ENCODE measurements around the gene RAB21.
"Not testable (repeated sequence)": the region's sequence is repeated elsewhere in the genome, so short reads cannot be mapped to it uniquely, and the experiment has no call there.

Gene RAB21

GRCh38 chr12:71795901-71796300, 41.2 kb downstream of the RAB21 start:
- DNase-seq = no peak

GRCh38 chr12:71797531-71797930, 42.9 kb downstream of the RAB21 start:
- no peaks in the 10 kb centered on the region for H3K9me3 Mint-ChIP-seq
- no peaks in the 10 kb centered on the region for H3K4me1 Mint-ChIP-seq
- peaks cover 4% of the 10 kb centered on the region for H3K27me3 Mint-ChIP-seq
- CTCF ChIA-PET = no interaction called here
- H3K4me3 Mint-ChIP-seq = no peak overlapping the region
- H3K27ac Mint-ChIP-seq = no peak overlapping the region
- DNase-seq = no peak
- H3K36me3 Mint-ChIP-seq = no peaks in the 10 kb centered on the region

More at GRCh38 chr12:71795901-71796300, 41.2 kb downstream of the RAB21 start:
- Mint-ChIP-seq H3K36me3 (no peaks in the 10 kb centered on the region), H3K4me3 (no peak overlapping the region), H3K27me3 (peaks cover 3% of the 10 kb centered on the region), H3K27ac (no peak overlapping the region), H3K9me3 (no peaks in the 10 kb centered on the region), H3K4me1 (no peaks in the 10 kb centered on the region)
- CTCF ChIA-PET = interaction anchor here (0.8 kb wide), 1 partner anchor 1810 kb away, joined by 4 read pairs; no protein-coding TSS in a partner anchor

- Mint-ChIP-seq H3K4me3 (no peak overlapping the region), H3K27me3 (peaks cover 6% of the 10 kb centered on the region), H3K9me3 (no peaks in the 10 kb centered on the region), H3K27ac (no peak overlapping the region), H3K4me1 (no peaks in the 10 kb centered on the region), H3K36me3 (no peaks in the 10 kb centered on the region)
- CTCF ChIA-PET = no interaction called here
- no peak for DNase-seq
Measured at GRCh38 chr12:71799106-71799505, 44.4 kb downstream of the RAB21 start.

GRCh38 chr12:71800177-71800576, 45.5 kb downstream of the RAB21 start:
- Mint-ChIP-seq H3K27ac (no peak overlapping the region), H3K36me3 (no peaks in the 10 kb centered on the region), H3K4me3 (no peak overlapping the region), H3K27me3 (peaks cover 11% of the 10 kb centered on the region), H3K9me3 (no peaks in the 10 kb centered on the region), H3K4me1 (no peaks in the 10 kb centered on the region)
- CTCF ChIA-PET = no interaction called here
- no peak for DNase-seq

- Mint-ChIP-seq H3K9me3 (no peaks in the 10 kb centered on the region), H3K27me3 (peaks cover 11% of the 10 kb centered on the region), H3K4me1 (no peaks in the 10 kb centered on the region), H3K36me3 (no peaks in the 10 kb centered on the region), H3K27ac (no peak overlapping the region), H3K4me3 (no peak overlapping the region)
- no peak for DNase-seq
- CTCF ChIA-PET = no interaction called here
Measured at GRCh38 chr12:71804505-71804904, 49.8 kb downstream of the RAB21 start.

GRCh38 chr12:71810921-71811320, 56.3 kb downstream of the RAB21 start:
- H3K36me3 Mint-ChIP-seq = no peaks in the 10 kb centered on the region
- H3K27me3 Mint-ChIP-seq = peaks cover 6% of the 10 kb centered on the region
- no peak for DNase-seq
- no peak overlapping the region for H3K4me3 Mint-ChIP-seq
- CTCF ChIA-PET = no interaction called here
- H3K4me1 Mint-ChIP-seq = no peaks in the 10 kb centered on the region
- no peak overlapping the region for H3K27ac Mint-ChIP-seq
- H3K9me3 Mint-ChIP-seq = no peaks in the 10 kb centered on the region

- CTCF ChIA-PET, DNase-seq, H3K27ac Mint-ChIP-seq, H3K27me3 Mint-ChIP-seq, H3K4me3 Mint-ChIP-seq, H3K36me3 Mint-ChIP-seq, H3K9me3 Mint-ChIP-seq, H3K4me1 Mint-ChIP-seq: not testable (repeated sequence)
Measured at GRCh38 chr12:71815242-71815641, 60.6 kb downstream of the RAB21 start.

- H3K36me3 Mint-ChIP-seq, CTCF ChIA-PET: not testable (repeated sequence)
Measured at GRCh38 chr12:71822088-71822487, 67.4 kb downstream of the RAB21 start.

GRCh38 chr12:71828813-71829212, 74.2 kb downstream of the RAB21 start:
- no peaks in the 10 kb centered on the region for H3K36me3 Mint-ChIP-seq
- CTCF ChIA-PET = interaction anchor here (1.5 kb wide), 1 partner anchor 10 kb away, joined by 4 read pairs; no protein-coding TSS in a partner anchor
- no peak for DNase-seq
- no peaks in the 10 kb centered on the region for H3K4me1 Mint-ChIP-seq
- H3K27me3 Mint-ChIP-seq = peaks cover 8% of the 10 kb centered on the region
- no peak overlapping the region for H3K4me3 Mint-ChIP-seq
- H3K27ac Mint-ChIP-seq = no peak overlapping the region
- no peaks in the 10 kb centered on the region for H3K9me3 Mint-ChIP-seq

More at GRCh38 chr12:71822088-71822487, 67.4 kb downstream of the RAB21 start:
- not testable (repeated sequence) for DNase-seq, H3K27me3 Mint-ChIP-seq, H3K4me3 Mint-ChIP-seq, H3K4me1 Mint-ChIP-seq, H3K27ac Mint-ChIP-seq, H3K9me3 Mint-ChIP-seq

- Mint-ChIP-seq H3K4me3 (no peak overlapping the region), H3K9me3 (no peaks in the 10 kb centered on the region), H3K36me3 (peaks cover 15% of the 10 kb centered on the region), H3K4me1 (peaks cover 38% of the 10 kb centered on the region), H3K27ac (peak overlapping the region; percentile 69), H3K27me3 (peaks cover 10% of the 10 kb centered on the region)
- DNase-seq = no peak
- CTCF ChIA-PET = interaction anchor here (1.8 kb wide), 1 partner anchor 9 kb away, joined by 7 read pairs; no protein-coding TSS in a partner anchor
Measured at GRCh38 chr12:71837356-71837755, 82.7 kb downstream of the RAB21 start.

- peaks cover 6% of the 10 kb centered on the region for H3K27me3 Mint-ChIP-seq
Measured at GRCh38 chr12:71838231-71838630, 83.6 kb downstream of the RAB21 start.

GRCh38 chr12:71838676-71839075, 84.0 kb downstream of the RAB21 start:
- CTCF ChIA-PET = interaction anchor here (1.1 to 1.8 kb wide), 4 partner anchors 8 to 59 kb away, joined by 3 to 7 read pairs (median 4); no protein-coding TSS in a partner anchor
- peaks cover 16% of the 10 kb centered on the region for H3K36me3 Mint-ChIP-seq
- peak overlapping the region; percentile 98 for H3K27ac Mint-ChIP-seq
- H3K4me1 Mint-ChIP-seq = peaks cover 40% of the 10 kb centered on the region
- no peak for DNase-seq
- peak overlapping the region; percentile 87 for H3K4me3 Mint-ChIP-seq
- H3K9me3 Mint-ChIP-seq = no peaks in the 10 kb centered on the region
- H3K27me3 Mint-ChIP-seq = peaks cover 6% of the 10 kb centered on the region

More at GRCh38 chr12:71838231-71838630, 83.6 kb downstream of the RAB21 start:
- Mint-ChIP-seq H3K4me1 (peaks cover 40% of the 10 kb centered on the region), H3K4me3 (peak overlapping the region; percentile 87), H3K27ac (peak overlapping the region; percentile 98), H3K9me3 (no peaks in the 10 kb centered on the region), H3K36me3 (peaks cover 16% of the 10 kb centered on the region)
- CTCF ChIA-PET = interaction anchor here (1.1 to 1.8 kb wide), 3 partner anchors 8 to 57 kb away, joined by 4 to 7 read pairs (median 4); no protein-coding TSS in a partner anchor
- DNase-seq = no peak

- peaks cover 16% of the 10 kb centered on the region for H3K36me3 Mint-ChIP-seq
- H3K27ac Mint-ChIP-seq = peak overlapping the region; percentile 98
- H3K27me3 Mint-ChIP-seq = no peaks in the 10 kb centered on the region
- no peaks in the 10 kb centered on the region for H3K9me3 Mint-ChIP-seq
- CTCF ChIA-PET = interaction anchor here (1.3 kb wide), 1 partner anchor 10 kb away, joined by 5 read pairs; no protein-coding TSS in a partner anchor
- peaks cover 40% of the 10 kb centered on the region for H3K4me1 Mint-ChIP-seq
- peak; percentile 28 for DNase-seq
- H3K4me3 Mint-ChIP-seq = peak overlapping the region; percentile 87
Measured at GRCh38 chr12:71840231-71840847, 85.7 kb downstream of the RAB21 start.

GRCh38 chr12:71846322-71846940, 91.8 kb downstream of the RAB21 start:
- Mint-ChIP-seq H3K9me3 (peaks cover 10% of the 10 kb centered on the region), H3K4me1 (peaks cover 18% of the 10 kb centered on the region), H3K4me3 (no peak overlapping the region), H3K36me3 (peaks cover 31% of the 10 kb centered on the region), H3K27ac (no peak overlapping the region), H3K27me3 (no peaks in the 10 kb centered on the region)
- no peak for DNase-seq
- CTCF ChIA-PET = interaction anchor here (0.8 to 3.5 kb wide), 5 partner anchors 9 to 69 kb away, joined by 3 to 31 read pairs (median 7); no protein-coding TSS in a partner anchor

- Mint-ChIP-seq H3K4me3 (no peak overlapping the region), H3K27ac (no peak overlapping the region), H3K9me3 (peaks cover 21% of the 10 kb centered on the region)
Measured at GRCh38 chr12:71848212-71848611, 93.5 kb downstream of the RAB21 start.

More at GRCh38 chr12:71848212-71848611, 93.5 kb downstream of the RAB21 start:
- Mint-ChIP-seq H3K4me1 (peaks cover 10% of the 10 kb centered on the region), H3K36me3 (peaks cover 40% of the 10 kb centered on the region), H3K27me3 (no peaks in the 10 kb centered on the region)
- DNase-seq = no peak
- CTCF ChIA-PET = interaction anchor here (0.9 kb wide), 1 partner anchor 72 kb away, joined by 4 read pairs; no protein-coding TSS in a partner anchor
